Progenitor cell of endocrine pancreas (in vitro differentiated cells): ENCODE results near the gene RFC4. TPM values are rescaled to one million over a fixed set of nuclear protein-coding genes. Genes with fewer than 3 reads are reported as not detected.
A peak's percentile ranks its signal among the peaks of the same experiment; 100 is the strongest.

ENCODE experiments used
- DNase-seq: peaks from one replicate; pipeline ENCODE4 v3.0.0; 2021; ENCODE audit warnings: low spot score; ENCODE audit not compliant: unreplicated experiment
- H3K27ac Mint-ChIP-seq: 2 replicates; pipeline ENCODE4 v1.8.0; 2021; ENCODE audit warnings: mild to moderate bottlenecking, moderate library complexity, mixed read lengths
- H3K27me3 Mint-ChIP-seq: 2 replicates; pipeline ENCODE4 v1.8.0; 2021; ENCODE audit warnings: mixed read lengths
- H3K36me3 Mint-ChIP-seq: 2 replicates; pipeline ENCODE4 v1.8.0; 2022; ENCODE audit warnings: mixed read lengths; ENCODE audit not compliant: insufficient read depth
- H3K4me1 Mint-ChIP-seq: 2 replicates; pipeline ENCODE4 v1.8.0; 2021; ENCODE audit warnings: low read depth, mixed read lengths
- H3K4me3 Mint-ChIP-seq: 2 replicates; pipeline ENCODE4 v1.8.0; 2021; ENCODE audit warnings: low read depth, mild to moderate bottlenecking, moderate library complexity, mixed read lengths
- H3K9me3 Mint-ChIP-seq: 2 replicates; pipeline ENCODE4 v1.8.0; 2021; ENCODE audit warnings: low read depth, mixed read lengths
- CTCF ChIP-seq: fragments of 200-600 bp; sonication (generic); IDR thresholded peaks from one replicate; pipeline ENCODE4 v1.5.0; 2021; ENCODE audit warnings: antibody characterized with exemption, mild to moderate bottlenecking; ENCODE audit not compliant: unreplicated experiment
- total RNA-seq: library from RNA; stranded (reverse); gene quantifications from 2 replicates; pipeline ENCODE4 v1.2.1, GENCODE V29; 2021

Gene RFC4
- total RNA-seq, 1 donor from 2014 or later: 54.3 TPM

- Mint-ChIP-seq H3K27ac (peak within 1 kb of the TSS; percentile 22), H3K4me3 (no peak within 1 kb of the TSS), H3K27me3 (peaks cover 14% of the 10 kb centered on the region), H3K36me3 (no peaks in the 10 kb centered on the region), H3K4me1 (peaks cover 14% of the 10 kb centered on the region), H3K9me3 (no peaks in the 10 kb centered on the region)
- TF ChIP-seq CTCF: no peak
- no peak for DNase-seq
These were observed 36.2 kb upstream of the RFC4 start, which contains the start of gene ADIPOQ for GRCh38 chr3:186842426-186843038. TSS of gene ADIPOQ (plus strand) at chr3:186842710. CDS start at chr3:186853059, 10,349 bp downstream.

- H3K36me3 Mint-ChIP-seq: no peaks in the 10 kb centered on the region
- H3K9me3 Mint-ChIP-seq: no peaks in the 10 kb centered on the region
- H3K27me3 Mint-ChIP-seq: peaks cover 11% of the 10 kb centered on the region
- DNase-seq: no peak
- peaks cover 14% of the 10 kb centered on the region for H3K4me1 Mint-ChIP-seq
- H3K27ac Mint-ChIP-seq: no peak overlapping the region
- H3K4me3 Mint-ChIP-seq: no peak overlapping the region
- no peak for TF ChIP-seq CTCF
These were observed 35.3 kb upstream of the RFC4 start for GRCh38 chr3:186841620-186842019.

- Mint-ChIP-seq H3K27me3 (peaks cover 7% of the 10 kb centered on the region), H3K9me3 (no peaks in the 10 kb centered on the region), H3K27ac (no peak overlapping the region), H3K4me3 (no peak overlapping the region), H3K4me1 (peaks cover 14% of the 10 kb centered on the region), H3K36me3 (no peaks in the 10 kb centered on the region)
- DNase-seq: no peak
- no peak for TF ChIP-seq CTCF
These were observed 33.8 kb upstream of the RFC4 start for GRCh38 chr3:186839874-186840641.

GRCh38 chr3:186832276-186832675 is 26.0 kb upstream of the RFC4 start:
- Mint-ChIP-seq H3K27ac (no peak overlapping the region), H3K36me3 (no peaks in the 10 kb centered on the region), H3K4me1 (no peaks in the 10 kb centered on the region), H3K9me3 (no peaks in the 10 kb centered on the region), H3K4me3 (no peak overlapping the region), H3K27me3 (peaks cover 63% of the 10 kb centered on the region)
- TF ChIP-seq CTCF: no peak
- no peak for DNase-seq

GRCh38 chr3:186831798-186832197 is 25.5 kb upstream of the RFC4 start:
- H3K4me1 Mint-ChIP-seq: no peaks in the 10 kb centered on the region
- H3K27ac Mint-ChIP-seq: no peak overlapping the region
- no peak for DNase-seq
- no peak overlapping the region for H3K4me3 Mint-ChIP-seq
- peaks cover 63% of the 10 kb centered on the region for H3K27me3 Mint-ChIP-seq
- no peaks in the 10 kb centered on the region for H3K9me3 Mint-ChIP-seq
- no peaks in the 10 kb centered on the region for H3K36me3 Mint-ChIP-seq
- no peak for TF ChIP-seq CTCF
